Dermis lymphatic vessel endothelial cell (primary cell): ENCODE data around the gene ATAD5. TPM values are rescaled to one million over a fixed set of nuclear protein-coding genes. Genes with fewer than 3 reads are reported as not detected.

Source experiments
- total RNA-seq: library from RNA; depleted of rRNA; stranded (reverse); fragments of >200 nt; gene quantifications from 2 replicates; pipeline ENCODE4 v1.2.1, GENCODE V29; 2014

The ATAD5 gene
- 1.1 and 1.2 TPM in 2 replicates for total RNA-seq

GRCh38 chr17:30831663-30832437 is at the start of gene ATAD5:
Gene ATAD5, plus strand, starts transcription at chr17:30831966. Its CDS starts 382 bp downstream, at chr17:30832348.

GRCh38 chr17:30824356-30825145 is 7.2 kb upstream of the ATAD5 start, which contains the start of gene CRLF3:
Gene CRLF3, minus strand, starts transcription at chr17:30824692. Its CDS starts 41 bp downstream, at chr17:30824651.

DNA sequence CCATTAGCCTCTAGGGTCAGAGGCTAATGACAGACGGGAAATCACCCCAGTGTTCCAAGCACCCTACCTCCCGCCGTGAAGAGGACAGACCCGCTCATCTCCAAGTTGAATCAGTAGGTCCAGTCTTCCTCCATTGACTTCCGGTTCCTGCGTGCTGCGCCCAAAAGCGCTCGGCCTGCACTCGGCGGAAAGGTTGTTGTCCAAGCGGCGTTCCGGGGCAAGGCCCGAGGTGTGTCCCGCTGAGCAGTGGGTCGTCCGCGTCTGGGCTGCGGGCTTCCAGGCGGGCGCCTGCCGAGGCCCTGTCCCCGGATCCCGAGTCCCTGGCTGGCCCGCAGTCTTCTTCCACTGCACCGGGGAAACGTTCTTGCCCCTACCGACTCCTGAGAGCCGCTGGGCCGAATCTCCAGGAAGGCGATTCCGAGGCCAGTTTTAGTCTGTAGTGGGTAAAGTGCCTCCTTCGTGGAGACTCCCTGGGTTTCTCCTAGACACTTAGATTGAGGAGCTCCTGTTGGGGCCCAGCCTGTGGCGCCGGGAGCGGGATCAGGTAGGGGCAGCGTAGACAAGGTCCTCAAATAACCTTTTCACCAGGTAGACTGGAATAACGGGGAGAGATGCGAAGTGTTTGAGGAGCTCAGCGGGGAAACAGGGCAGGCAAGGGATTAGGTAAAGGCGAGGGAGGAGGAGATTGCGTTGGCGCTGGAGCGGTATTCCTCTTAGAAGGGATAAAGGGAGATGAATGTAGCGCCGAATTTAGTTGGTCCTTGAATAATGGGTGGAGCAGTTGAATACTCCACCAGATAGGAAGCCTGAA is 74.5 kb downstream of the ATAD5 start, which contains the start of gene TEFM:
Gene TEFM, minus strand, starts transcription at position 138 of the 811 bp plus-strand sequence. Its CDS starts 40 bp downstream, at position 98.

GRCh38 chr17:30921544-30922196 is 89.9 kb downstream of the ATAD5 start, which contains the start of gene ADAP2:
Gene ADAP2, plus strand, starts transcription at chr17:30921945. Its CDS starts 70 bp downstream, at chr17:30922015.

Other genes starting within 250 kb of the ATAD5 start
- 15.4 and 17.8 TPM in 2 replicates for gene CRLF3, start 7.3 kb upstream of the ATAD5 start, total RNA-seq
- 7.0 and 10.0 TPM in 2 replicates for gene TEFM, start 74.3 kb downstream of the ATAD5 start, total RNA-seq
- gene ADAP2, start 90.0 kb downstream of the ATAD5 start, total RNA-seq = 0.43 and 1.2 TPM in 2 replicates
- 0.34 and 1.5 TPM in 2 replicates for gene RNF135, start 139.1 kb downstream of the ATAD5 start, total RNA-seq